GM12872 (cell line): ENCODE data around the gene TAOK2.

Source experiments
- TF ChIP-seq, protein P1 (sequence below): IDR thresholded peaks from 3 replicates; pipeline ENCODE4 v1.5.1; 2011; ENCODE audit warnings: low read depth, mild to moderate bottlenecking, low read length, moderate library complexity; ENCODE audit not compliant: insufficient read depth

The TAOK2 gene

DNA sequence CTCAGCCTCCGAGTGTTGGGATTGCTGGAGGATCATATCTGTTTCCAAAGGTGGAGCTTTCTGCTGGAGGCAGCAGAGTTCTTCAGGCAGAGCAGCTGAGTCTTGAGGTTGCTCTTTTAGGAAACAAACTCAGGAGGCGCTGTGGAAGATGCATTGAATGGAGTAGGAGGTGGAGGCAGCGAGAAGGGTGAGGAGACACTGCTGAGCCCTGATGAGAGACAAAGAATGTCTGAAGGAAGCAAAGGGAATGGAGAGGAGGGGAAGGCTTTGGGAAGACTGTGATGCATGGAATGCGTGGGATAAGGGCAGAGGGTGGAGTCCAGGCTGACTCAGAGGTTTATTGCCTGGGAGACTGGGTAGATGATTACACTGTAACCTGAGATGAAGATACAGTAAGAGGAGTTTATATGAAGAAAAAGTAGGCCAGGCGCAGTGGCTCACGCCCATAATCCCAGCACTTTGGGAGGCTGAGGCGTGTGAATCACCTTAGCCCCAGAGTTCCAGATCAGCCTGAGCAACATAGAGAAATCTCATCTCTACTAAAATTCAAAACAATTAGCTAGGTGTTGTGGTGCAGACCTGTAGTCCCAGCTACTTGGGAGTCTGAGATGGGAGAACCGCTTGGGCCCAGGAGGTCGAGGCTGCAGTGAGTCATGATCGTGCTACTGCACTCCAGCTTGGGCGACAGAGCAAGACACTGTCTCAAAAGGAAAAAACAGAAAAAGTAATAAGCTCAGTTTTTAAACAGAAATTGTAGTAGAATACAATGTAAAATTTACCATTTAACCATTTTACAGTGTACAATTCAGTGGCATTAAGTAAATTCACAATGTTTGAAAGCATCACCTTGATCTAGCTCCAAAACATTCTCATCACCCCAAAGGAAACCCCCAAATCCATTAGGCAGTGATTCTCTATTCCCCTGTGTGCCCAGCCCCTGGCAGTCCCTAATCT, 29.5 kb upstream of the TAOK2 start:
- TF ChIP-seq, protein P1, sequence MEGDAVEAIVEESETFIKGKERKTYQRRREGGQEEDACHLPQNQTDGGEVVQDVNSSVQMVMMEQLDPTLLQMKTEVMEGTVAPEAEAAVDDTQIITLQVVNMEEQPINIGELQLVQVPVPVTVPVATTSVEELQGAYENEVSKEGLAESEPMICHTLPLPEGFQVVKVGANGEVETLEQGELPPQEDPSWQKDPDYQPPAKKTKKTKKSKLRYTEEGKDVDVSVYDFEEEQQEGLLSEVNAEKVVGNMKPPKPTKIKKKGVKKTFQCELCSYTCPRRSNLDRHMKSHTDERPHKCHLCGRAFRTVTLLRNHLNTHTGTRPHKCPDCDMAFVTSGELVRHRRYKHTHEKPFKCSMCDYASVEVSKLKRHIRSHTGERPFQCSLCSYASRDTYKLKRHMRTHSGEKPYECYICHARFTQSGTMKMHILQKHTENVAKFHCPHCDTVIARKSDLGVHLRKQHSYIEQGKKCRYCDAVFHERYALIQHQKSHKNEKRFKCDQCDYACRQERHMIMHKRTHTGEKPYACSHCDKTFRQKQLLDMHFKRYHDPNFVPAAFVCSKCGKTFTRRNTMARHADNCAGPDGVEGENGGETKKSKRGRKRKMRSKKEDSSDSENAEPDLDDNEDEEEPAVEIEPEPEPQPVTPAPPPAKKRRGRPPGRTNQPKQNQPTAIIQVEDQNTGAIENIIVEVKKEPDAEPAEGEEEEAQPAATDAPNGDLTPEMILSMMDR: no peak

DNA sequence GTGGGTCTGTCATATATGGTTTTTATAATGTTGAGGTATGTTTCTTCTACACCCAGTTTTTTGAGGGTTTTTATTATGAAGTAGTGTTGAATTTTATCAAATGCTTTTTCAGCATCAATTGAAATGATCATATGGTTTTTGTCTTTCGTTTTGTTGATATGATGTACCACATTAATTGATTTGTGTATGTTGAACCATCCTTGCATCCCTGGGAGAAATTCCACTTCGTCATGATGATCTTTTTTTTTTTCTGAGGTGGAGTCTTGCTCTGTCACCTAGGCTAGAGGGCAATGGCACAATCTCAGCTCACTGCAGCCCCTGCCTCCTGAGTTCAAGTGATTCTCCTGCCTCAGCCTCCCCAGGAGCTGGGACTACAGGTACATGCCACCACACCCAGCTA, 25.8 kb upstream of the TAOK2 start:
- TF ChIP-seq, protein P1: no peak

DNA sequence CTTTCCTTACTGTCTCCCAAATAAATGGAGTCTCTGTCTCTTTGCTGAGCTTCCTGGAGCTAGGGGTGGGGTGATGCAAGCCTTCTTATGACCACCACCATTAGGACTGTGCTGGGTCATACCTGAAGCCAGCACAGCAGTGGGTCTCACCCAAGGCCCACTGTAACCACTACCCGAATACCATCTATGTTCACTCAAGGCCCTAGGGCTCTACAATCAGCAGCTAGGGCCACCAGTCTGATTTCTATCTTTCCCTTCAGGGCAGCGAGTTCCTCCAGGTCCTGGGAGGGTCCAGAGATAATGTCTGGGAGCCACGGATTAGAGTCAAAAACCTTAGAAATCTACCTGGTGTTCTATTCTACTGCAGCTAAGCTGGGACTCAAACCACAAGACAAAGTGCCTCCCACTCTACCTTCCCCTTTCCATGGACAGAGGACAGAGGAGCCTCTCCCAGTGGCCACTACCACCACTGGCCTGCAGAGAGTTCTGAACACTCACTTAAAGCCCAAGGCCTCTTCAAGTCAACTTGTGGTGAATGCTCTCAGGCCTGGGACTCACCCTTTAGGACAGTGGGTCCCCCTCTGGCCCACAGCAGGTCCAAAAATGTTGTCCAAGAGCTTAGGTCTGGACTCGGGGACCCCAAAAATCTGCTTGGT, 22.7 kb upstream of the TAOK2 start:
- TF ChIP-seq, protein P1: no peak

DNA sequence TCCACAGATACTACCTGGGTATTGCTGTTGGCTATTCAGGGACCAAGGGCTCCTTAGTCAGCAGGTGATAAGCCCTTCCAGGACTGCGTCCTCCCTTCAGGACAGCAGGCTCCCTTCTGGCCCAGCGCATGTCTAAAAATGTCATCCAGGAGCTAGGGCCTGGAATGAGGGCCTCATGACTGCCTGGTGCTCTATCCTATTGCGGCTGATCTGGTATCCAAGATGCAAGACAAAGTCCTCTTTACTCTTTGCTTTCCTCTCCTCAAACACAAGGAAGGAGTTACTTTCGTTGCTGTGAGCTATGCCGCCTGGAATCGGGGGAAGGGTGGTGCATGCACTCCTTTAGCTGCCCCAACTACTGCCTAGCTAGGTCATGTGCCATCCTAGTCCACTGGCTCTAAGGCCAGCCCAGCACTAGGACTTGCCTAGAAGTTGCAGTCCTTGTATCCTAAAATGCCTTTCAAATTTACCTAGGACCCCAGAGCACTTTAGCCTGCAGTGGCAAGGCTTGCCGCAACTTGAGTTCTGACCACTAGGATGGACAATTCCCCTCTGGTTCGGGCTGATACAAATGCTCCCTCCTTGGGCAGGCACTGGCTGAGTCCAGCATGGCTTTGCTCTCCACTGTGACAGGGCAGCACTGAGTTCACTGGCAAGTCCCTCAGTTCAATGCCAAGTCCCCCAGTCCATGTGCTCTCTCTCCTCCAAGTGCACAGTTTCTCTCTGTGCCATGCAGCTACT, 21.9 kb upstream of the TAOK2 start:
- TF ChIP-seq, protein P1: peak; percentile 15; the same call in 1 of the 3 replicates

DNA sequence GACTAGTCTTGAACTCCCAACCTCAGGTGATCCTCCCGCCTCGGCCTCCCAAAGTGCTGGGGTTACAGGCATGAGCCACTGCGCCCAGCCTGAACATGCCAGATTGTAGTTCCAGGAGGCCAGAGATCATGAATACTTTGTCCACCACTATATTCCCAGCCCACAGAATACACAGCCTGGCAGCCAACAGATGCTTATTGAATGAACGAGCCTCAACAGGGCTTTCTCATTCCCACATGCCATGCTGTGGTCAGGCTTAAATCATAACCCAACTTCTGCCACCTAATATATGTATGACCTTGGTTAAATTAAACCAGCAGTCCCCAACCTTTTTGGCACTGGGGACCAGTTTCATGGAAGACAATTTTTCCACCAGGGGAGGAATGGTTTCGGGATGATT, 14.9 kb upstream of the TAOK2 start:
- TF ChIP-seq, protein P1: no peak

DNA sequence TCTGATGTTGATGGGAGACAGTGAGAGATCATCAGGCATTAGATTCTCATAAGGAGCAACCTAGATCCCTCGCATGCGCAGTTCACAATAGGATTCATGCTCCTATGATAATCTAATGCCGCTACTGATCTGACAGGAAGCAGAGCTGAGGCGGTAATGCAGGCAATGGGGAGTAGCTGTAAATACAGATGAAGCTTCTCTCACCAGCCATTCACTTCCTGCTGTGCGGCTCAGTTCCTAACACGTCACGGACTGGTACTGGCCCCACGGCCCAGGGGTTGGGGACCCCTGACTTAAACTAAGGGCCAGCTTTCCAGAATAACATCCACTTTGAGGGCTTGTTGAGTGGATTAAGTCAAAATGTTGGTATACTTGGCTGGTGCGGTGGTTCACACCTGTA, 14.4 kb upstream of the TAOK2 start:
- TF ChIP-seq, protein P1: no peak

DNA sequence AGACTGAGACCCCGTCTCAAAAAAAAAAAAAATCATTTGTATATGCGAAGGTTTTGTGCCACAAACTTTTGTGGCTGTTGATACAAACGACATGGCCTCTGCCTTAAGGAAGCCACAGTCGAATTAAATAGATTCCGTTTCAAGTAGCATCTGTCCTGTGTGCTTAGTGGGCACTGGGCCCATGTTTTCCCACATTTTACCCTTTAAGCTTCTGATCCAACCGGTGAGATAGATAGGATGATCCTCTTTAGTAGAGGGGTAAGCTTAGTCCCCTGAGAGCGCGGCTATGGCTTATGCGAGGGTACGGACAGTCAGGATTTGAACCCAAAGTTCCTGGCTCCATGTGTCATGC, 12.6 kb upstream of the TAOK2 start:
- TF ChIP-seq, protein P1: no peak
